Mesothelial cell of epicardium (in vitro differentiated cells): Measurements from ENCODE around the gene SCAP. TPM values are rescaled to one million over a fixed set of nuclear protein-coding genes. Genes with fewer than 3 reads are reported as not detected.
A peak's percentile ranks its signal among the peaks of the same experiment; 100 is the strongest.

Experiments
- DNase-seq, 2 experiments: peaks; one replicate each; pipeline ENCODE4 v3.0.0; 2021; ENCODE audit warnings: low spot score in 2 of 2; ENCODE audit not compliant: unreplicated experiment in 2 of 2
- H3K27ac Mint-ChIP-seq: 2 replicates; pipeline ENCODE4 v1.8.0; 2021; ENCODE audit warnings: mixed read lengths
- H3K27me3 Mint-ChIP-seq: 2 replicates; pipeline ENCODE4 v1.8.0; 2021; ENCODE audit warnings: low read depth, mixed read lengths
- H3K36me3 Mint-ChIP-seq: 2 replicates; pipeline ENCODE4 v1.8.0; 2021; ENCODE audit warnings: mixed read lengths
- H3K4me1 Mint-ChIP-seq: 2 replicates; pipeline ENCODE4 v1.8.0; 2021; ENCODE audit warnings: mixed read lengths
- H3K4me3 Mint-ChIP-seq: 2 replicates; pipeline ENCODE4 v1.8.0; 2021; ENCODE audit warnings: mild to moderate bottlenecking, moderate library complexity, mixed read lengths
- H3K9me3 Mint-ChIP-seq: 2 replicates; pipeline ENCODE4 v1.8.0; 2021; ENCODE audit warnings: mixed read lengths
- total RNA-seq: library from RNA; stranded (reverse); gene quantifications from 3 replicates; pipeline ENCODE4 v1.2.1, GENCODE V29; 2021
- TF ChIP-seq, protein P1 (sequence below): fragments of 200-600 bp; sonication (generic); IDR thresholded peaks from one replicate; pipeline ENCODE4 v1.5.0; 2021; ENCODE audit warnings: antibody characterized with exemption; ENCODE audit not compliant: unreplicated experiment

The SCAP gene
- total RNA-seq, 1 donor from 2014 or later, result 113 TPM

- no peak overlapping the region for H3K4me3 Mint-ChIP-seq
- H3K4me1 Mint-ChIP-seq, result peaks cover 28% of the 10 kb centered on the region
- H3K9me3 Mint-ChIP-seq, result no peaks in the 10 kb centered on the region
- no peaks in the 10 kb centered on the region for H3K27me3 Mint-ChIP-seq
- TF ChIP-seq, protein P1, sequence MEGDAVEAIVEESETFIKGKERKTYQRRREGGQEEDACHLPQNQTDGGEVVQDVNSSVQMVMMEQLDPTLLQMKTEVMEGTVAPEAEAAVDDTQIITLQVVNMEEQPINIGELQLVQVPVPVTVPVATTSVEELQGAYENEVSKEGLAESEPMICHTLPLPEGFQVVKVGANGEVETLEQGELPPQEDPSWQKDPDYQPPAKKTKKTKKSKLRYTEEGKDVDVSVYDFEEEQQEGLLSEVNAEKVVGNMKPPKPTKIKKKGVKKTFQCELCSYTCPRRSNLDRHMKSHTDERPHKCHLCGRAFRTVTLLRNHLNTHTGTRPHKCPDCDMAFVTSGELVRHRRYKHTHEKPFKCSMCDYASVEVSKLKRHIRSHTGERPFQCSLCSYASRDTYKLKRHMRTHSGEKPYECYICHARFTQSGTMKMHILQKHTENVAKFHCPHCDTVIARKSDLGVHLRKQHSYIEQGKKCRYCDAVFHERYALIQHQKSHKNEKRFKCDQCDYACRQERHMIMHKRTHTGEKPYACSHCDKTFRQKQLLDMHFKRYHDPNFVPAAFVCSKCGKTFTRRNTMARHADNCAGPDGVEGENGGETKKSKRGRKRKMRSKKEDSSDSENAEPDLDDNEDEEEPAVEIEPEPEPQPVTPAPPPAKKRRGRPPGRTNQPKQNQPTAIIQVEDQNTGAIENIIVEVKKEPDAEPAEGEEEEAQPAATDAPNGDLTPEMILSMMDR, result no peak
- H3K27ac Mint-ChIP-seq, result peak overlapping the region; percentile 40
- DNase-seq, result no peak
- H3K36me3 Mint-ChIP-seq, result peaks cover 7% of the 10 kb centered on the region
Observed at GRCh38 chr3:47392933-47393332, 82.8 kb downstream of the SCAP start.

- TF ChIP-seq, protein P1, result no peak
- Mint-ChIP-seq H3K27me3 (no peaks in the 10 kb centered on the region), H3K4me3 (no peak overlapping the region), H3K36me3 (peaks cover 3% of the 10 kb centered on the region), H3K27ac (peak overlapping the region; percentile 3), H3K9me3 (no peaks in the 10 kb centered on the region), H3K4me1 (peaks cover 26% of the 10 kb centered on the region)
- no peak for DNase-seq
Observed at GRCh38 chr3:47385796-47386195, 89.9 kb downstream of the SCAP start.

GRCh38 chr3:47385007-47385406, 90.7 kb downstream of the SCAP start:
- DNase-seq, result no peak
- Mint-ChIP-seq H3K9me3 (no peaks in the 10 kb centered on the region), H3K4me1 (peaks cover 30% of the 10 kb centered on the region), H3K27ac (no peak overlapping the region), H3K36me3 (peaks cover 3% of the 10 kb centered on the region), H3K27me3 (no peaks in the 10 kb centered on the region), H3K4me3 (no peak overlapping the region)
- TF ChIP-seq, protein P1, result no peak

DNA sequence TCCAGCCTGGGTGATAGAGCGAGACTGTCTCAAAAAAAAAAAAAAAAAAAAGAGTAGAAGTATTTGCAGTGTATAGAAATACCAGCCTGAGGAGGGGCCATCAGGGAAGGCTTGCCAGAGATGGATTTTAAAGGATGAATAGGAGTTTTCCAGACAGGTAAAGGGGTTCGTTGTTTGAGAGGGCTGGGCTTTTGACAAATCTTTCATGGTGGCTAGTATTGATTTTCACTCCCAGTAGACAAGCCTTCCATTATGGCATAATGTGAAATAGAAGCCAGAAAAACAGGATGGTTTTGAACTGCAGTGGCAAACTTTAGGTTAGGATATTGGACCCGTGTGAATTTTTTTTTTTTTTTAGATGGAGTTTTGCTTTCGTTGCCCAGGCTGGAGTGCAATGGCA, 91.3 kb downstream of the SCAP start:
- no peak for DNase-seq
- TF ChIP-seq, protein P1, result no peak
- Mint-ChIP-seq H3K4me3 (no peak overlapping the region), H3K27ac (no peak overlapping the region), H3K27me3 (no peaks in the 10 kb centered on the region), H3K36me3 (peaks cover 3% of the 10 kb centered on the region), H3K9me3 (no peaks in the 10 kb centered on the region), H3K4me1 (peaks cover 35% of the 10 kb centered on the region)

- H3K4me1 Mint-ChIP-seq, result peaks cover 35% of the 10 kb centered on the region
- TF ChIP-seq, protein P1, result no peak
- no peaks in the 10 kb centered on the region for H3K36me3 Mint-ChIP-seq
- H3K27me3 Mint-ChIP-seq, result no peaks in the 10 kb centered on the region
- peak; percentile 71 to 83 for DNase-seq
- H3K9me3 Mint-ChIP-seq, result no peaks in the 10 kb centered on the region
- H3K27ac Mint-ChIP-seq, result peak overlapping the region; percentile 100
- peak overlapping the region; percentile 99 for H3K4me3 Mint-ChIP-seq
Observed at GRCh38 chr3:47381317-47382157, 94.2 kb downstream of the SCAP start.
